HepG2 (cell line): ENCODE results near the gene TC2N. TPM values are rescaled to one million over a fixed set of nuclear protein-coding genes. Genes with fewer than 3 reads are reported as not detected.

Source experiments
- AKNA ChIP-seq: sonication (generic); formaldehyde crosslinking; IDR thresholded peaks from 2 replicates; pipeline ENCODE4 v1.4.0; 2020; ENCODE audit warnings: missing genetic modification reagents, borderline replicate concordance
- DZIP1 ChIP-seq: sonication (generic); formaldehyde crosslinking; IDR thresholded peaks from 2 replicates; pipeline ENCODE4 v1.5.0; 2020; ENCODE audit warnings: mild to moderate bottlenecking, missing genetic modification reagents
- GLMP ChIP-seq: sonication (generic); formaldehyde crosslinking; IDR thresholded peaks from 2 replicates; pipeline ENCODE4 v1.9.0; 2021; ENCODE audit warnings: missing genetic modification reagents, mild to moderate bottlenecking, borderline replicate concordance
- LRRFIP1 ChIP-seq: sonication (generic); formaldehyde crosslinking; conservative IDR thresholded peaks from 2 replicates; pipeline ENCODE4 v1.4.0; 2020; ENCODE audit warnings: missing genetic modification reagents
- MNT ChIP-seq: fragments of 450-650 bp; IDR thresholded peaks from 2 replicates; pipeline ENCODE4 v1.6.1; 2016
- NR0B2 ChIP-seq: sonication (generic); formaldehyde crosslinking; IDR thresholded peaks from 2 replicates; pipeline ENCODE4 v1.4.0; 2020; ENCODE audit warnings: mild to moderate bottlenecking, missing genetic modification reagents
- PRPF4 ChIP-seq: fragments of 200-400 bp; formaldehyde crosslinking; IDR thresholded peaks from 2 replicates; pipeline ENCODE4 v1.6.1; 2016; ENCODE audit warnings: low read length, low read depth; ENCODE audit not compliant: poor library complexity, severe bottlenecking
- SRSF4 ChIP-seq: fragments of 200-400 bp; formaldehyde crosslinking; IDR thresholded peaks from one replicate; pipeline ENCODE4 v1.6.1; 2018; ENCODE audit warnings: mild to moderate bottlenecking, low read depth, low read length, moderate library complexity; ENCODE audit not compliant: poor library complexity, severe bottlenecking
- ZBTB49 ChIP-seq: sonication (generic); formaldehyde crosslinking; IDR thresholded peaks from 2 replicates; pipeline ENCODE4 v1.4.0; 2020; ENCODE audit warnings: missing genetic modification reagents, borderline replicate concordance
- ZFP62 ChIP-seq: sonication (generic); formaldehyde crosslinking; IDR thresholded peaks from 2 replicates; pipeline ENCODE4 v1.4.0; 2020; ENCODE audit warnings: missing genetic modification reagents
- ZNF546 ChIP-seq: sonication (generic); formaldehyde crosslinking; conservative IDR thresholded peaks from 2 replicates; pipeline ENCODE4 v1.8.1; 2023; ENCODE audit warnings: mild to moderate bottlenecking, missing genetic modification reagents
- ZNF562 ChIP-seq: sonication (generic); formaldehyde crosslinking; IDR thresholded peaks from 2 replicates; pipeline ENCODE4 v1.8.0; 2022; ENCODE audit warnings: missing genetic modification reagents, borderline replicate concordance
- polyA plus RNA-seq, 8 experiments: library from polyadenylated mRNA; depleted of rRNA in 3 of 8; stranded (reverse) in 7 of 8; unstranded in 1 of 8; fragments of >200 nt; fragmentation: Illumina TruSeq in 4 of 8; extraction: Trizol in 4 of 8; gene quantifications; 2 replicates each; pipeline versions ENCODE4 v1.2.1 to v1.2.3, GENCODE V29; 2011 to 2016; ENCODE audit warnings: low read depth in 4 of 8, missing spikeins in 1 of 8, mixed read lengths in 1 of 8; ENCODE audit not compliant: insufficient read depth in 1 of 8
- total RNA-seq, 5 experiments: library from RNA; depleted of rRNA; stranded (reverse); fragments of >200 nt; fragmentation: Illumina TruSeq; extraction: Trizol; gene quantifications; 2 replicates each; pipeline ENCODE4 v1.2.3, GENCODE V29; 2016; ENCODE audit warnings: low read depth in 1 of 5

Gene TC2N
- total and polyA plus RNA-seq, 2 of the 13 experiments (the other 11 are each of a cell fraction or from before 2014, with no cell fraction given), result 0.03 TPM; not detected in 1

GRCh38 chr14:91898372-91898771 lies 31.0 kb upstream of the TC2N start (continued):
- TF ChIP-seq AKNA (CRISPR knock-in tag) (no peak), ZNF546 (CRISPR knock-in tag) (no peak), ZFP62 (CRISPR knock-in tag) (no peak), ZNF562 (CRISPR knock-in tag) (no peak), MNT (no peak), PRPF4 (no peak), ZBTB49 (no peak), DZIP1 (CRISPR knock-in tag) (no peak), LRRFIP1 (CRISPR knock-in tag) (no peak), NR0B2 (no peak), SRSF4 (no peak), GLMP (CRISPR knock-in tag) (no peak)
